Measurements from ENCODE around the gene DICER1.

The DICER1 gene

GRCh38 chr14:95058491-95058890 is 98.8 kb downstream of the DICER1 start:
- no peak for DNase-seq (ENCODE audit: low spot score)

- DNase-seq (ENCODE audit: low spot score): no peak
These were observed 99.5 kb downstream of the DICER1 start for GRCh38 chr14:95057851-95058250.

DNA sequence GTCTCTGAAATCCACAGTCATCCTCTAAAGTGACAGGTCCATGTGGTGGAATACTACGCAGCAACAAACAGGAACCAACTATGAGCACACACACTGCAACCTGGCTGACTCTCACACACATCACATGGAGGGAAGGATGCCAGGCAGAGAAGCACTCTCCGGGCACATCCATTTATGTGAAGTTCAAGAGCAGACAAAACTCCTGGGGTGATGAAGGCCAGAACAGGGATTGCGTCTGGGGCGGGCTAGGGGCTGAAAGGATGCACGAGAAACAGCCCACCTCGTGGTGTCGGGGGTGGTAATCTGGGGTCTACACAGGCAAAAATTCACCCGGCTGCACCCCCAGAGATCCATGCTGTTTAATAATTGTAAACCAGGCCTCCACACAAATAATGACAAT is 100.2 kb downstream of the DICER1 start:
- DNase-seq (ENCODE audit: low spot score): no peak

- DNase-seq (ENCODE audit: low spot score): no peak
These were observed 100.9 kb downstream of the DICER1 start for GRCh38 chr14:95056476-95056875.

DNA sequence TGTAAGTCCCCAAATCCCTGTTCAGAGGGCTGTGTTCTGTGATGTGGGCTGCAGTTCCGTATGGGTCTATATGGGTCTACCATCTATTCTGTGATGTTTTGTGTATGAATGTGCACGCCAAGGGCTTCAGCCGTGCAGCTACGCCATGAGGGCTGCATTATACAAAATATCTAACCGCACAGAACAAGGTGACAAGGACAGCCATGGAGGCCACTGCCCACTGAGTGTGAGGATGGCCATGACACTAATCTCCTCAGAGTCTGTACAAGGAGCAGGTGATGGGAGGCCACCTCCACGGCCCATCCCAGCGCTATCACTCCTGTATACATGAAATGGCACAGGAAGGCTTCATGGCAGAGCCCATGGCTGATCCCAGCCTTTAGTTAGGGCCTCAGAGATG is 102.0 kb downstream of the DICER1 start:
- no peak for DNase-seq (ENCODE audit: low spot score)

DNA sequence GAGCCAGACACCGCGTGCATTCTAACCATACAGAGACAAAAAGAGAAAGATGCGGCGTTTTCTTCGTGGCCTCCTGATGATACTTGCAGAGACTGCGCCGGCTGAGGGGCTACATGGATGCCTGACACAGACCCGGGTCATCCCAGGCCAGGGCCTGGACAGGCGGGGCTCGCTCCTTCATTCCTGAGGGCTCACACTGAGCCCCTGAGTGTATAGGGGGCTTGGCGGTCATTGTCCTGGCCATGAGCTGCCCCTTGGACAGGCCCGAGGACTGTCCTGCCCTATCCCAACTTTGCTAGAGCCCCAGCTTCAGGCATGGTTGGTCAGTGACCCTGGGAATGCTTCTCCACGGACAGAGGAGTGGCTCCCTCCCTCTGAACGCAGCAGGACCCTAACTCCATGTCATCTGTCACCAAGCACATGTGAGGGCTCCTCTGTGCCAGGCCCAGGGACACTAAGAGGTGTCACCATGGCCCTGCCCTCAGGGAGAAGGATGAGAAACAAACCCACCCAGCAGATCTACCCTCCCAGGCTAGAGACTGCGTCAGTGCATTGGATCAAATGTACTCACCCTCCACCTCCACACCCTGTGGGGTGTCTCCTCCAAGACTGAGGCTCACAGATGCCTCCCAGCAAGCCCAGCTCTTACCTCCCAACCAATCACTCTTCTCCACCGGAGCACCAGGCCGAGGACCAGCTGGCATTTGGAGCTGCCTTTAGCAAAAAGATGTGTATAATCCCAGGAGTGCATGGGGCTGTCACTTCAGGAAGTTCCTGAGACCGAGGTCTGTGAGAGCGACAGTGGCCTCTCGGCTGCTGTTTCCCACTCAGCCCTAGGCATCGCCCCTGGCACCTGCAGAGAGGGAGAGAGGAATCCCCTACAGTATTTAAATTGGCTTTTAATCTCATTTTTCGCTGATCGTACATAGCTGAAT is 102.7 kb downstream of the DICER1 start:
- no peak for DNase-seq (ENCODE audit: low spot score)

GRCh38 chr14:95052016-95052585 is 105.2 kb downstream of the DICER1 start:
- no peak for DNase-seq (ENCODE audit: low spot score)

- no peak for DNase-seq (ENCODE audit: low spot score)
These were observed 107.4 kb downstream of the DICER1 start for GRCh38 chr14:95049952-95050351.

GRCh38 chr14:95048771-95049312 is 108.5 kb downstream of the DICER1 start:
- DNase-seq (ENCODE audit: low spot score): no peak

- no peak for DNase-seq (ENCODE audit: low spot score)
These were observed 109.6 kb downstream of the DICER1 start for GRCh38 chr14:95047754-95048153.

DNA sequence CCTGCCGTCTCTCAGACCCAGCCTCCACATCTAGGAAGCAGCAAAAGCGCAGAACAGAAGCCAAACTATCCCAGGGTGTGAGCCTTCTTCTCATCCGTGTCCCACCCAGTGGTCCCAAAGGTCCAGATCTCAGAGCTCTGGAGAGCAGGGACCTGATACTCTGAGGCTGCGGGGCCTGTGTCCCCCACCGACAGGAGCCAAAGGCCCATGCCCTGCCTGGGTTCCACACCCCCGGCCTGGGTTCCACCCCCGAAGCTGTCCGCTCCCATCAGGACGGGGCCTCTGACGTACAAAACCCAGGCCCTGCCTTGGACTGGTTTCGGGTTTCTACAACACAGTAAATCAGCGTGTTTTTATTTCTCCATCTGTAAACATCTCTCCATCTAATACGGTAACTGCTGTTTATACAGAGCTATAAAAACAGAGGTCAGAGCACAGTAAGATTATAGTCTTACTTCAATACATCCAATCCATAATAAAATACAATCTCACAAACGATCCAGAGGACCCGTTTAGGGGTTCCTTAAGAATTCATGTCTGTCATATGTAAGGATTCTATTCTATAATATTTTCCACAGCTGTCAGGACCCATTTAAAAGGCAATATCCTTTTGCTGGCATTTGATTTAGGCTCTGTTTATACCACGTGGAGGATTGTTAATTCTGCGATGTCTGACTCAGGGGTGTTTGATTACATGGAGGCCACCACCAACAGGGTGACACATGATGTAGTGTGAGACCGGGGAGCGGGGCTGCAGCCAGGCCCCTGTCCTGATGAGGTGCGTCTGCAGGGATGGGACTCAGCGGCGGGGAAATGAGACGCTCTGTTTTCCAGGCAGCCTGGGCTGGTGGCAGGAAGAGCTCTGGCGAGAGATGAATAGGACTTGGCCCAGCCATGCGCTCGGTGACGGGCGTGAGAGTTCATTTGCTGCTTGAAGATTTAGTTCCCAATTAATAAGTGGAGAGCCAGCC is 110.3 kb downstream of the DICER1 start:
- DNase-seq (ENCODE audit: low spot score): no peak

GRCh38 chr14:95045836-95046430 is 111.4 kb downstream of the DICER1 start:
- no peak for DNase-seq (ENCODE audit: low spot score)

GRCh38 chr14:95045106-95045701 is 112.1 kb downstream of the DICER1 start:
- no peak for DNase-seq (ENCODE audit: low spot score)

DNA sequence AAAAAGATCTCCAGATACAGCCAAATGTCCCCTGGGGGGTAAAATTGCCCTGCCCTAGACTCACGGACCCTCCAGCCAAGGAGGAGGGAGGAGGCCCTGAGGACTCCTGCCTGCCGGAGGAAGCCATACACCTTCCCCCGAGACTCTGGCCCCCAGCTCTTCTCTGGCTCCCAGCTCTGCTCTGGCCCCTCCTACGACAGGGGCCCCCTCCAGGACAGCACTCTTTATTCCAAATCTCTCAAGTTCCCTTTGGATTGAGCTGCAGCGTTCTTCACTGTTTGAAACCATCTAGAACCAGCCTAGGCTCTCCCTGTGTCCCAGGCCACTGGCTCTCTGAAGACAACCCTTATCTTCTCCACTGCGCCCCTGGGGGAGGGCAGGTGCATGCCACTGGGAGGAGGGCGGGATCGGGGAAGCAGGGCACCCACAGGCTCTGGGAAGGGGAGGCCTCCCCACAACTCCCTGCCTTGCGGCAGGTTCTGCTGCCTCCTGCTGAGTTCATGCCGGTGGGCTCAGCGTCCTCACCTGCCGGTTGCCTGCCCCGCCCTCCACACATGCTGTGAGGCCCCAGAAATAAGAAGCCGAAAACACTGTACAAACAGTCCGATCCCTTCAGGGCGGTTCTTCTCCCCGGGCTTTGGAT is 112.7 kb downstream of the DICER1 start:
- DNase-seq (ENCODE audit: low spot score): no peak

DNA sequence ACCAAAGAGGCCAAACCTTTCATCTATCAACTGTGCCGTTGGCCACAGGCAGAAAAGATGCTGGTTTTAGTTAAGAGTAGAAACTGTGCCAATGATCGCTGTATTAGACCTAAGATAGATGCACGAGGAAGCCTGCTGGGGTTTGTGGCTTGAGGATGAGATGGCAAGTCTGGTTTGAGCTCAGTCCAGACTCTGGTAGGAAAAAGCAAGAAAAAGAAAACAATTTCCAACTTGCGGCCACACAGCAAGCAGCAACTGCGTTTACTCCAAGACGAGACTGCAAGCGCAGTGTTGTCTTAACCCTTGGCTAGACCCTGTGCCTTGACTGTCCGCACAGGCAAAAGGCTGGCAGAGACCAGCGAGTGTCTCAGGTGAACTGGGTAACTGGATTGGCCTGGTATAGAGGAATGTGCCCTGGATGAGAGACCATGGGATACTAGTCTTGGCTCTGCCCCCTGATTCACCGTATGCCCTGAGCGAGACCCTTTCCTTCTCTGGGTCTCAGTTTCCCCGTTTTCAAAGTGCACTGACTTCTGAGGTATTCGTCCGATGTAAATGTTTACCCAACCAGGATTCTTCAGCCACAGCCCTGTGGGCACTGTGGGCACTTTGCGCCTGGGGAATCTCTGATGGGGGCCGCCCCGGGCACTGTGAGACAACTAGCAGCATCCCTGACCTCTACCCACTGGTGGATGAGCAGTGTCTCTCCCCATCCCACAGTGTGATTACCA is 113.4 kb downstream of the DICER1 start:
- DNase-seq (ENCODE audit: low spot score): no peak

- no peak for DNase-seq (ENCODE audit: low spot score)
These were observed 114.0 kb downstream of the DICER1 start for GRCh38 chr14:95043314-95043713.

GRCh38 chr14:95041477-95042020 is 115.8 kb downstream of the DICER1 start:
- no peak for DNase-seq (ENCODE audit: low spot score)

DNA sequence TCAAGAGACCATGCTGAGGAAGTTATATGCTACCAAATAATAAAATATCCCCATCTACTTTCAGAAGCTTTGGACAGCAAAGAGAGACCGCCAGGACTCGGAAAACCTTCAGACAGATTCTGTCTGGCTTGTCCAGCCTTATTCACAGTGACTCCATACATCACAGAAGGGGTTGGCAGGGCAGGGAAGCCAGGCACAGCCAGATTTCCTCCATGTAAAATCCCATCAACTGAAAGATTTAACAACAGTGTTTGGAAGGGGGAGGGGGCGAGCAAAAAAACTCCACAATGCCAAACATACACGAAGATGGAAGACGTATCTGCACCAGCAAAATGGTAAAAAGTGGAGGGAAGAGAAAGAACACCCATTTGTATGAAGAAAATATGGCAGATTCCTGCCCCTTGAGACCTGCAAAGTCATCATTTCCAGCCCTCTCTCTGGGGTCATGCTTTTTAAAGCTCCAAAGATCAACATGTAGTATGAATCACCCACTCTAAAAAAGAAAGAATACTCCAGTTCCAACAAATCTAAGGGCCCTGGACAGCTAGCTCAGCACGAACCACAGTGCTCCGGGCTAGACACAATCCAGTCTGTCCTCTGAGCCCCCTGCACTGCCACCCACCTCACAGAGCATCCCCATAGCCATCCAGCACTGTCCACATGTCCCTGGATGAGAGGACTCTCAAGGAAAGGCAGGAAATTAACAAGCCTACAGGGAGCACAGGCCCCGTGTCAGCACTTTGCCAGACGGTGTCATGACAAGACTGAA is 116.4 kb downstream of the DICER1 start:
- no peak for DNase-seq (ENCODE audit: low spot score)

- DNase-seq (ENCODE audit: low spot score): no peak
These were observed 117.4 kb downstream of the DICER1 start for GRCh38 chr14:95039993-95040348.
